H1 (cell line): Measurements from ENCODE around the gene LTBP4. TPM values are rescaled to one million over a fixed set of nuclear protein-coding genes. Genes with fewer than 3 reads are reported as not detected.

Experiments
- CTCF ChIA-PET: fragments of 300-600 bp; sonication (Branson Sonifier 250); formaldehyde crosslinking; loops from one replicate; lab custom pipeline; 2021; ENCODE audit not compliant: partially characterized antibody; lab: Charles Lee
- POLR2A ChIA-PET: fragments of 300-600 bp; sonication (Branson Sonifier 250); formaldehyde crosslinking; loops from one replicate; lab custom pipeline; 2021; ENCODE audit warnings: inconsistent platforms; ENCODE audit not compliant: partially characterized antibody; lab: Charles Lee
- DNase-seq, 2 experiments: peaks; one replicate each; pipeline versions ENCODE4 v3.0.0 to v3.0.0-alpha.2; 2010 to 2022; ENCODE audit warnings: low spot score in 2 of 2, low read depth in 1 of 2, mixed read lengths in 1 of 2
- FAIRE-seq: peaks from 2 replicates; lab custom pipeline; 2011; peaks lifted over from hg19 to GRCh38; lab: Jason Lieb, UNC
- H2AFZ ChIP-seq: 2 replicates; pipeline ENCODE4 v1.8.1; 2012; ENCODE audit warnings: low read length, inconsistent platforms
- H2AK5ac ChIP-seq: 2 replicates; pipeline ENCODE4 v1.6.1; 2013; ENCODE audit warnings: low read depth, low read length
- H2BK120ac ChIP-seq: replicated peaks from 2 replicates; pipeline ENCODE3; 2013; ENCODE audit warnings: low read depth, low read length, inconsistent platforms
- H2BK12ac ChIP-seq: 2 replicates; pipeline ENCODE4 v1.6.1; 2013; ENCODE audit warnings: low read depth, low read length
- H2BK15ac ChIP-seq: 2 replicates; pipeline ENCODE4 v1.6.1; 2013; ENCODE audit warnings: low read length
- H2BK20ac ChIP-seq: 2 replicates; pipeline ENCODE4 v1.6.1; 2013; ENCODE audit warnings: low read length
- H2BK5ac ChIP-seq: 2 replicates; pipeline ENCODE4 v1.6.1; 2013; ENCODE audit warnings: low read depth, low read length
- H3K14ac ChIP-seq: 2 replicates; pipeline ENCODE4 v1.6.1; 2013; ENCODE audit warnings: inconsistent platforms; ENCODE audit not compliant: insufficient read length
- H3K18ac ChIP-seq: 2 replicates; pipeline ENCODE4 v1.6.1; 2013; ENCODE audit warnings: low read length; ENCODE audit errors: extremely low read depth
- H3K23ac ChIP-seq: 2 replicates; pipeline ENCODE4 v1.6.1; 2013; ENCODE audit warnings: inconsistent platforms; ENCODE audit not compliant: insufficient read length
- H3K23me2 ChIP-seq: 2 replicates; pipeline ENCODE4 v1.6.1; 2013; ENCODE audit warnings: low read depth, low read length
- H3K27ac ChIP-seq: 2 replicates; pipeline ENCODE4 v1.6.1; 2011; ENCODE audit warnings: low read depth, low read length, inconsistent platforms
- H3K27me3 ChIP-seq, 4 experiments: replicated peaks in 1 of 4; 1 replicate in 1 of 4; 2 replicates in 3 of 4; pipeline versions ENCODE4 v1.6.1 to v1.8.1; 2011 to 2013; ENCODE audit warnings: low read length in 3 of 4, mild to moderate bottlenecking in 3 of 4, inconsistent platforms in 2 of 4, mixed read lengths in 2 of 4, moderate library complexity in 1 of 4; ENCODE audit not compliant: control insufficient read depth in 3 of 4, insufficient read depth in 3 of 4; ENCODE audit errors: extremely low read depth in 1 of 4
- H3K36me3 ChIP-seq, 4 experiments: 2 replicates each; pipeline versions ENCODE4 v1.6.1 to v1.8.1; 2011 to 2013; ENCODE audit warnings: mild to moderate bottlenecking in 4 of 4, low read length in 3 of 4, moderate library complexity in 2 of 4, control low read depth in 1 of 4, inconsistent platforms in 1 of 4; ENCODE audit not compliant: insufficient read depth in 4 of 4, control insufficient read depth in 2 of 4
- H3K4ac ChIP-seq: replicated peaks from 2 replicates; pipeline ENCODE3; 2013; ENCODE audit warnings: low read length, low read depth, mixed read lengths, inconsistent platforms; ENCODE audit not compliant: insufficient read length
- H3K4me1 ChIP-seq, 4 experiments: replicated peaks in 1 of 4; 1 replicate in 1 of 4; 2 replicates in 3 of 4; pipeline versions ENCODE4 v1.6.1 to v1.8.1; 2011 to 2013; ENCODE audit warnings: low read length in 3 of 4, inconsistent platforms in 2 of 4, mixed read lengths in 1 of 4; ENCODE audit not compliant: insufficient read depth in 4 of 4, control insufficient read depth in 3 of 4
- H3K4me2 ChIP-seq, 2 experiments: 2 replicates each; pipeline versions ENCODE4 v1.6.1 to v1.8.1; 2011 to 2013; ENCODE audit warnings: low read depth in 2 of 2, low read length in 2 of 2, control low read depth in 1 of 2, inconsistent platforms in 1 of 2, mild to moderate bottlenecking in 1 of 2; ENCODE audit not compliant: insufficient read depth in 1 of 2
- H3K4me3 ChIP-seq, 4 experiments: fragments of 200-600, 300-600 bp in 1 of 4; sonication (generic), shearing (Covaris generic), sonication (Bioruptor Twin) in 1 of 4; 2 replicates each; pipeline versions ENCODE4 v1.5.1 to v1.8.1; 2011 to 2016; ENCODE audit warnings: low read length in 4 of 4, low read depth in 3 of 4, control low read depth in 2 of 4, inconsistent platforms in 2 of 4, mild to moderate bottlenecking in 2 of 4, mixed read lengths in 1 of 4, moderate library complexity in 1 of 4; ENCODE audit not compliant: insufficient read depth in 2 of 4; ENCODE audit errors: extremely low read depth in 1 of 4
- H3K56ac ChIP-seq: replicated peaks from 2 replicates; pipeline ENCODE3; 2013; ENCODE audit warnings: low read depth, mild to moderate bottlenecking, mixed read lengths, low read length, inconsistent platforms; ENCODE audit not compliant: insufficient read length
- H3K79me1 ChIP-seq: 2 replicates; pipeline ENCODE4 v1.6.1; 2013; ENCODE audit warnings: low read depth, low read length, control low read depth
- H3K79me2 ChIP-seq, 2 experiments: 2 replicates each; pipeline versions ENCODE4 v1.6.1 to v1.8.1; 2012 to 2013; ENCODE audit warnings: low read length in 2 of 2, mild to moderate bottlenecking in 2 of 2, inconsistent platforms in 1 of 2; ENCODE audit not compliant: insufficient read depth in 2 of 2, control insufficient read depth in 1 of 2
- H3K9ac ChIP-seq, 4 experiments: replicated peaks in 1 of 4; 1 replicate in 1 of 4; 2 replicates in 3 of 4; pipeline versions ENCODE4 v1.6.1 to v1.8.1; 2011 to 2013; ENCODE audit warnings: low read depth in 3 of 4, low read length in 3 of 4, control low read depth in 2 of 4, mild to moderate bottlenecking in 2 of 4, moderate library complexity in 2 of 4, inconsistent platforms in 1 of 4; ENCODE audit errors: extremely low read depth in 1 of 4
- H3K9me3 ChIP-seq, 2 experiments: 2 replicates each; pipeline versions ENCODE4 v1.6.1 to v1.8.1; 2012 to 2013; ENCODE audit warnings: mild to moderate bottlenecking in 2 of 2, moderate library complexity in 2 of 2, control low read depth in 1 of 2, inconsistent platforms in 1 of 2, low read depth in 1 of 2, low read length in 1 of 2, mixed read lengths in 1 of 2; ENCODE audit not compliant: insufficient read depth in 2 of 2
- H4K20me1 ChIP-seq, 2 experiments: replicated peaks in 1 of 2; 2 replicates each; pipeline versions ENCODE3 to v1.8.1; 2011 to 2013; ENCODE audit warnings: inconsistent platforms in 2 of 2, low read length in 2 of 2, mild to moderate bottlenecking in 1 of 2; ENCODE audit not compliant: insufficient read depth in 2 of 2, control insufficient read depth in 1 of 2
- H4K5ac ChIP-seq: 2 replicates; pipeline ENCODE4 v1.6.1; 2013; ENCODE audit warnings: low read length, low read depth, mixed read lengths, inconsistent platforms; ENCODE audit not compliant: insufficient read length
- H4K8ac ChIP-seq: 2 replicates; pipeline ENCODE4 v1.8.0; 2013; ENCODE audit warnings: mild to moderate bottlenecking, moderate library complexity, low read length, inconsistent platforms; ENCODE audit not compliant: insufficient read depth; ENCODE audit errors: extremely low read depth
- H4K91ac ChIP-seq: replicated peaks from 2 replicates; pipeline ENCODE3; 2013; ENCODE audit warnings: low read length, mixed read lengths, inconsistent platforms; ENCODE audit not compliant: insufficient read length
- ASH2L ChIP-seq: fragments of 200-600, 300-600 bp; sonication (generic); IDR thresholded peaks from one replicate; pipeline ENCODE4 v1.7.1; 2017; ENCODE audit warnings: low read length
- KDM1A ChIP-seq: fragments of 200-600, 300-600 bp; sonication (generic); IDR thresholded peaks from 2 replicates; pipeline ENCODE4 v1.7.1; 2016; ENCODE audit warnings: mild to moderate bottlenecking, low read length, borderline replicate concordance
- PHF8 ChIP-seq: fragments of 200-600 bp; sonication (generic); conservative IDR thresholded peaks from 2 replicates; pipeline ENCODE4 v1.7.1; 2012; ENCODE audit warnings: low read depth, mild to moderate bottlenecking, inconsistent platforms, low read length, moderate library complexity
- SP2 ChIP-seq: IDR thresholded peaks from 2 replicates; pipeline ENCODE4 v1.6.1; 2012; ENCODE audit warnings: mild to moderate bottlenecking, low read length, inconsistent platforms
- WGBS, 2 experiments: shearing (Covaris generic) in 1 of 2; methylation state at CpG; one replicate each; pipeline versions ENCODE4 v1.1.6 to v1.1.7; 2013 to 2015; ENCODE audit warnings: low lambda C conversion rate in 2 of 2, mixed read lengths in 2 of 2, inconsistent platforms in 1 of 2, low coverage in 1 of 2, missing lambda C conversion rate in 1 of 2; ENCODE audit not compliant: insufficient replicate concordance in 2 of 2, insufficient coverage in 1 of 2, insufficient read length in 1 of 2; ENCODE audit errors: extremely low coverage in 1 of 2, missing lambda C conversion rate in 1 of 2; 5-methylcytosine and 5-hydroxymethylcytosine counted together
- polyA plus RNA-seq, 7 experiments: library from polyadenylated mRNA; depleted of rRNA in 3 of 7; stranded (reverse) in 5 of 7; unstranded in 2 of 7; fragments of >200 nt in 5 of 7; fragments of 200-250 nt in 2 of 7; gene quantifications; 1 replicate in 5 of 7; 2 replicates in 1 of 7; 4 replicates in 1 of 7; pipeline versions ENCODE4 v1.2.1 to v1.2.3, GENCODE V29; 2011 to 2013; ENCODE audit warnings: missing spikeins in 2 of 7, mixed read lengths in 2 of 7
- total RNA-seq: library from RNA; stranded (reverse); fragmentation: NEBNext Ultra II Directional; extraction: Animal tissue kit (Norgen Biotek cat#: 25700); gene quantifications from 2 replicates; pipeline ENCODE4 v1.2.1, GENCODE V29; 2021
- TF ChIP-seq, protein P1 (sequence below): IDR thresholded peaks from 2 replicates; pipeline ENCODE4 v1.6.1; 2012; ENCODE audit warnings: inconsistent platforms

The LTBP4 gene
- total and polyA plus RNA-seq, 2 of the 8 experiments (the other 6 are each of a cell fraction or from before 2014, with no cell fraction given), result 54.5 to 77.1 TPM

DNA sequence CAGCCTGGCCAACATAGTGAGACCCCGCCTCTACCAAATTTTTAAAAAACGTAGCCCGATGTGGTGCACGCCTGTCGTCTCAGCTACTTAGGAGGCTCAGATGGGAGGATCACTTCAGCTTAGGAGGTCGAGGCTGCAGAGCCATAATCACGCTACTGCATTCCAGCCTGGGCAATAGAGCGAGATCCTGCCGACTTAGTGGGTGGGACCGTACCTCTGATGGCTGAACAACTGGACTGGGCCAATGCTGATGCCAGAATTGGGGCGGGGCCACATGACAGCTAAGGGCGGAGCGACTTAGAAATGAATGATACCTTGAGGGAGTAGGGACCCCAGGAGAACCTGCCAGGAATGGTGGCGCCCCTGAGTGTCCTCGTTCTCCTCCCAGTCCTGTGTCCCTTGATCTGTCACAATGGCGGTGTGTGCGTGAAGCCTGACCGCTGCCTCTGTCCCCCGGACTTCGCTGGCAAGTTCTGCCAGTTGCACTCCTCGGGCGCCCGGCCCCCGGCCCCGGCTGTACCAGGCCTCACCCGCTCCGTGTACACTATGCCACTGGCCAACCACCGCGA is 3.6 kb downstream of the LTBP4 start:
- Histone ChIP-seq H2BK15ac (no peak overlapping the region), H3K4me2 (peak overlapping the region; percentile 82 to 97), H2BK5ac (no peak overlapping the region), H3K36me3 (no peaks in the 10 kb centered on the region; a peak in 1 of 8 replicates), H3K14ac (no peak overlapping the region), H3K27me3 (peaks cover 6 to 56% (median 51%) of the 10 kb centered on the region in 4 experiments), H3K9ac (no peak overlapping the region), H2AK5ac (no peak overlapping the region), H3K4me1 (peaks cover 9 to 43% (median 25%) of the 10 kb centered on the region in 4 experiments), H3K23me2 (peaks cover 29% of the 10 kb centered on the region; the same call in 1 of the 2 replicates), H4K91ac (no peak overlapping the region), H3K9me3 (no peaks in the 10 kb centered on the region), H3K18ac (no peak overlapping the region), H2BK20ac (no peak overlapping the region), H3K27ac (no peak overlapping the region), H3K79me1 (0 out of 2 replicates have a peak, but pooled peaks cover 2% of the 10 kb centered on the region), H3K79me2 (no peaks in the 10 kb centered on the region), H4K5ac (no peak overlapping the region), H4K8ac (no peak overlapping the region), H2BK12ac (no peak overlapping the region), H3K4ac (no peak overlapping the region), H4K20me1 (peaks cover 3 to 7% of the 10 kb centered on the region in 2 experiments), H3K23ac (no peak overlapping the region), H3K56ac (no peak overlapping the region), H3K4me3 (peak overlapping the region; percentile 23 to 61 (median 40); a peak in 7 of 8 replicates), H2BK120ac (no peak overlapping the region), H2AFZ (no peak overlapping the region)
- no peak for FAIRE-seq
- TF ChIP-seq SP2 (no peak), KDM1A (peak; percentile 87), ASH2L (no peak), PHF8 (no peak)
- TF ChIP-seq, protein P1, sequence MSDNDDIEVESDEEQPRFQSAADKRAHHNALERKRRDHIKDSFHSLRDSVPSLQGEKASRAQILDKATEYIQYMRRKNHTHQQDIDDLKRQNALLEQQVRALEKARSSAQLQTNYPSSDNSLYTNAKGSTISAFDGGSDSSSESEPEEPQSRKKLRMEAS, result no peak
- no peak for DNase-seq
- WGBS, 2 experiments, result 39% methylated on average over 27 of the region's 29 CpGs; no CpG with 5 or more reads in 1 of the 2 experiments
- ChIA-PET POLR2A (interaction anchor here (0.6 to 4.4 kb wide), 7 partner anchors 10 to 1091 kb away, joined by 3 to 30 read pairs (median 7); no protein-coding TSS in a partner anchor), CTCF (interaction anchor here (1.0 to 11.3 kb wide), 9 partner anchors 10 to 75 kb away, joined by 3 to 100 read pairs (median 4); no protein-coding TSS in a partner anchor)
